ENCODE data around the gene FOSL2.

FOSL2 gene

DNA sequence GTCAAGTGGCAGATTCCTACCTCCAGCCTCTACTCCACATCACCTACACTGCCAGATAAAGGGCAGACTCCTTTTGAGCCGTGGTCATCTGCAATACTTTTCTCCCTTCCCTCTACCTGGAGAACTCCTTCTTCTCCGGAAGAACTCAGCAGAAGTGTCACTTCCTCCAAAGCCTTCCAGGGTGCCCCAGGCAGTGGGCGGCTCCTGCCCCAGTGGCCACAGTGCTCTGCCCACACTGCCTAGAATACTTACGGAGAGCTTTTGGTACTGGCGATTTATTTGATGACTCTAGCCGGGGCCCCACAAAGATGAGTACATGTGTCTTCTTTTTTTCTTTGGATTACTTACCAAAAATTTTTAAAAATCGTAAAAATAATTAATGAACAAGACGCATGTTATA, 39.7 kb downstream of the FOSL2 start:
- DNase-seq (ENCODE audit: low spot score), result no peak

DNA sequence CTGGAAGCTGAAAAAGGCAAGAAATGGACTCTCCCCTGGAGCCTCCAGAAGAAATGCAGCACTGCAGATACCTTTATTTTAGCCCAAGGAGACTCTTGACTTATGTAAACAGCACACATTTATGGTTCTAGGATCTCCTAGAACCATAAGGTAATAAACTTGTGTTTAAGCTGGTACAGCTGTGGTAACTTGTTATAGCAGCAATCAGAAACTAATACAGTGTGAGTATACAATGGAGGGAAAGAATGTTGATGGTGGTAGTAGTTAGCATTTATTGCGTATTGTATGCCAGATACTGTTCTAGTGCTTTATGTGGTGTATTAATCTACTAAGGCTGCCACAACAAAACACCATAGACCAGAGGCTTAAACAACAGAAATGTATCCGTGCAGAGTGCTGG, 40.6 kb downstream of the FOSL2 start:
- no peak for DNase-seq (ENCODE audit: low spot score)

DNA sequence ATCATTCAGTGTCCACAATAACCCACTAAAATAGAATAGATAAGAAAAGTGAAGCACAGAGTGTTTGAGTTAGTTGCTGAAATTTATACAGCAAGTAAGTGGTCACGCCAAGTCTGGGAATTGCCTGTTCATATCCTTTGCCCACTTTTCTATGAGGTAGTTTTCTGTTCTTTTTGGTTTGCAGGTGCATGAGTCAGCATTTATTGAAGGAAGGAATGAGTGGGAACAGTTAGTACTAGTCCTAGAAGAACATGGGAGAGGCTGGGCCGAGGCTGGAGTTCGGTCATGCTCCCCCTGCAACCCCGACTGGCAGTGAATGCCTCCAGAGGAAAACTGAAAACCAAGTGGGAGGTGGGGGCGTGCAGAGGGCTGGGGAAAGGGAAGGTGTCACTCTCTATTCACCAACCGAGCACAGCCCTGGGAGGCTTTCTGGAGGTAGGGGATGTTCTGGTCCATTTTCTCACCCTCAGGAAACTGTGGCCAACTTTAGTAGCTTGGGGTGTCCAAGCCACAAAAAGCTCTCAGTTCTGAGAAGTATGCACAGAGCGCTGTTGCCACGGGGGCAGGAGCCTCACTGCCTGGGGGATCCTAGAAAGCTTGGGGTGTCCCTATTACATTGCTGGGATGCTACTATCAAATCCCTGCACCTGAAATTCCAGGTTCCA, 41.4 kb downstream of the FOSL2 start:
- DNase-seq (ENCODE audit: low spot score), result no peak

DNA sequence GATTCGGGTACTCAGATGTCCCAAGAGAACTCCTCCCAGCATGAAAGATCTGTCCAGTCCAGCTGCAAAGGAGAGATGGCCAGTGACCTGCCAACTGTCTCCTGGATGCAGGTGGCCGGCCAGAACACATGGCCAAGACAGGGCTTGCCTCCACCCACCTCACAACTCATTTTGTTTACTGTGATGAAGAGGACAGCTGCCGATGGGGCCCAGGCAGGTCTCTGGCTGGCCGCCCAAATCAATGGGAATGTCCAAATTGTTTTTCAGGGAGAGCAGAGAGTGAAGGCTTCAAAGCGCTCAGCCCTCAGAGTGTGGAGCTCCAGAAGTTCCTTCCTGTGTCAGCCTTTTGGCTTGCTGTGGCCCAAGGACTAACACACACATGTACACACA, 41.9 kb downstream of the FOSL2 start:
- DNase-seq (ENCODE audit: low spot score), result no peak

DNA sequence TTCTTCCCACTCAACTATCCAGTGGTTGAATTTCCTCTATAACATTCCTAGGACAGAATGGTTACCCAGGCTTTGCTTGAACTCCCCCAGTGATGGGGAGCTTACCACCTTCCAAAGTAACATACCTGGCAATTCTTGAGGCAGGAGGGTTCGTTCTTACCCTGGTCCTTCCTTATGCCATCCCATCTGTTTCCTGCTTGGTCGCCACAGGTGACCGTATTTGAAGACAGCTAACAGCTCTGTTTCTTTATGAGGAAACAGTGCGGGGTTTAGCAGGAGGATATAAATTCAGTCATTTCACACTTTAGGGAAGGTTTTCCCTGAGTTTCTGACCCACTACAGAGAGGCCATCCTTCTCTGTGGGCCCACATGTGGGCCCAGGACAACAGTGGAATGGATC, 42.6 kb downstream of the FOSL2 start:
- DNase-seq (ENCODE audit: low spot score), result no peak

DNA sequence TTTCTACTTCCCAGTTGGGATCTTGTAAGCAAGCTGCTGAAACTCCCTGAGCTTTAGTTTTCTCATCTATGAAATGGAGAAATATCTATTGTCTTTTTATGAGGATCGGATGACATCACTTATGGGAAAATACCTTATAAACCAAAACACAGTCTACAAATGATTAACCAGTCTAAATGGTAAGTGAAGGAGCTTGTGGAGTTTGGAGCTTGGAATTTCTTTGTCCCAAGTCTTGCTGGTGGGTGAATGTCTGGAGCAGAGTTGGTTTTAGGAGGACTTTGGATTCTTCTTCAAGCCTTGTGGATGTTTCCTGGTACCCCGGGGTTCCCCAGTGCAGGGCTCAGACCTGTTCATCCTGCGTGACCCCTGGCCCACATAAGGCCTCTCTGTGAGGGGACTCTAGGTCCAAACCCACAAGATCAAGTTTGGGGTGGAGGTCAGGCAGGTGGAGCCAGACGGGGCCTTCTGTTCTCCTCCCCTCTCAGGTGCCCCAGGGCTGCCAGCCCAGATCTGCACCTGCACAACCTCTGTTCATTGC, 43.2 kb downstream of the FOSL2 start:
- DNase-seq (ENCODE audit: low spot score), result no peak

DNA sequence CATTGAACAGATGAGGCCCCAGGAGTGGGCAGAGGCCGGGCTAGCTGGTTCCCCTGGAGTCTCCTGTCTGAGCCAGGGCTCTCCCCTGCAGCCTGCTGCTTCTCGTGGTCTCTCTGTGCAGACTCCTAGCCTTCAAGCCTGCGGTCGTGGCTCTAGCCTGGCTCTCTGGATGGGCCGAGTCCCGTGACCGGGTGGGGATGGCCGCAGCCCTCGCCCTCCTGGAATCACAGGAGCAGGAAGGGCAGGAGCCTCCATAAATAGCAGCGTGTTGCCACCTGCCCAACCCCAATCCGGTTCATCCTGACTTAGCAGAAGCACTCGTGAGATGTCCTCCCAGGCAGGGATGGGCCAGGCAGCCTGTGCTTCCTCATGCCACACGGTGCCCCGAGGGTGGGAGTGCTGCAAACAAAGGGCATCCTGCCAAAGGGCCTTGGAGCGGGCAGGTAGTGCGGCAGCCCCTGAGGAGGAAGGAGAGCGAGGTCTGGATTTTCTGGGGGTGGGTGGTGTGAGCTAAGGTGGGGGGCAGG, 43.9 kb downstream of the FOSL2 start:
- DNase-seq (ENCODE audit: low spot score), result no peak

DNA sequence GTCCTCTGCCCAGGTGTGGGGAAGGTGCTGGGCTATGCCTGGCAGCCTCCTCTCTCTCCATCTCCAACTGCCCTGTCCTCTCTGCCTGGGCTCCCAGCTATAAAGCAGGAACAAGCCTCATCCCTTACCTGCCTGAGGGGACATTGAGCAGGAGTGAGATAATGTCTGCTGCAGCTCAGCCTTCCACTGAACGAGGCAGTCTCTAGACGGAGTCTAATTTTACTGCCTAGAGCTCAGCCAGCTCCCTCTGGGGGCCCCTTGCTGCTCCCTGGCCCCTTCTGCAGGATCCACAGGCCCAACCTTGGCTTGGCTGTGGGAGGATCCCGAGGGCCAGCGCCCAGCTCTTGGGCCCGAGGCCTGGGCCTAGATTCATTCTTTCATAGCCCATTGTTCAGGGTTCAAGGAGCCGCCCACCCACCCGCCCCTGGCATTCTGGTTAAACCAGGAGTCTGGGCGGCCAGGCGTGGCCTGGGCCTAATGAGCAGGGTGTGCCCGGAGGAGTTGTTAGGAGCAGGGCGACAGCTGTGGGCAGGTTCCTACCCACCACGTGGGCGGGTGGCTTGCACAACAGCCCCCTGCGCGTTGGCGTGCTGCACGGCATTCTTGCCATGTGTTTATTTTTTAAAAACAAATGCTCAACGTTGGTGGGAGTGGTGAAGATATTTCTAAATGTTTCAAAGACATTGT, 44.6 kb downstream of the FOSL2 start:
- DNase-seq (ENCODE audit: low spot score), result no peak

DNA sequence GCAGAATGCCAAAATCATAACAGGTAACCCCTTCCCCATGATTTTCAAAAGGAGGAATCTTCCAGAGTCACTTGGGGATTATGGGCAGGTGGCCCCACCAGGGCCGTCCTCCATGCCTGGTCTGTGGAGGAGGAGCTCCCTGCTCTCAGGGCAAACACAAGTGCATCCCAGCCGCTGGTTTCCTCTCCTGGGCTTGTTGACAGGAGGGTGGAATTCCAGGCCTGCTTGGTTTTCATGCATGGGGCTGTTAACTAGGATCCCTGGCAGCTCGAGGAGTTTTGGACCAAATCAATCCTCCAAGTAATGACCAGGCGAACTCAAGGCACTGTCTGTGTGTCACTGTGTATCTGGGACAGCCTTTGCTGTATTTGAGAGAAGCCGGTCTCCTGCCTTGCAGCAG, 45.3 kb downstream of the FOSL2 start:
- no peak for DNase-seq (ENCODE audit: low spot score)

DNA sequence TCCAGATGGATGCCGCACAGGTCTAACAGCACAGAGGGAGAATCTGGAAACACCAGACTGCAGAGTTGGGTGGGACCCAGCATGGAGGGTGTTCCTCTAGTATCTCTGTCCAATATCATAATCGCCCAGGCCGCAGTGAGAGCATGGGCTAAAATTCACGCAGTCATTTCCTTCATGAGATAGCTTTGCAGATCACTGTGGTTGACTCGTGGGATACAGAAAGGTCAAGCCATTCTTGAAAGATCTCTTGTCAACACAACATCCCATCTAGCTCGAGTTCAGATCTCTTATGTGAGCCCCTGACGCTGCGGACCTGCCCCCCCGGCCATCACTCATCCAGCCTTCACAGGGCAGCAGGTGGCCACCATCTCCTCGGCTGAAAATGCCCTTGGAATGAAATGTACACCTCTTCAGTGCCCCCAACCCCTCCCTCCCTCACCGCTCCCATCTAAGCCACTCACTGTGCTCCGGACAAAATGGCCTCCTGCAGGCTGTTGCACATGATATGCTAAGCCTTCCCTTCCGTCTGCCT, 45.9 kb downstream of the FOSL2 start:
- no peak for DNase-seq (ENCODE audit: low spot score)

DNA sequence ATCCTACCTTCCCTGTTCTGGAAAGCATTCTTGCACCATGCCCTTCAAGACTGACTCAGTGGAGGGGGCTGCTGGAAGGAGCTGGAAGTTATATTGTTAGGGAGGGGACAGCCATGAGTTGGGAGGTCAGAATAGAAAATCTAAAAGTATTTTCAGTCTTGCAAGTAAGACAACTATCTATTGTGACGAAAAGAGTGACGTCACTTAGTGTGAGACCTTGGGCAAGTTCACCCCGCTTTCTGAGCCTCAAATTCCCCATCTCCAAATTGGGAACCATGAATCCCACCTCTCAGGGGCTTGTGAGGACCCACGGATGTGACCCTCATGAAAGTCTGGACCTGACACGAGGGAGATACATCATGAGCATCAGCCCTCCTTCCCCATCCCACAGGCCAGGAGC, 46.5 kb downstream of the FOSL2 start:
- no peak for DNase-seq (ENCODE audit: low spot score)

DNA sequence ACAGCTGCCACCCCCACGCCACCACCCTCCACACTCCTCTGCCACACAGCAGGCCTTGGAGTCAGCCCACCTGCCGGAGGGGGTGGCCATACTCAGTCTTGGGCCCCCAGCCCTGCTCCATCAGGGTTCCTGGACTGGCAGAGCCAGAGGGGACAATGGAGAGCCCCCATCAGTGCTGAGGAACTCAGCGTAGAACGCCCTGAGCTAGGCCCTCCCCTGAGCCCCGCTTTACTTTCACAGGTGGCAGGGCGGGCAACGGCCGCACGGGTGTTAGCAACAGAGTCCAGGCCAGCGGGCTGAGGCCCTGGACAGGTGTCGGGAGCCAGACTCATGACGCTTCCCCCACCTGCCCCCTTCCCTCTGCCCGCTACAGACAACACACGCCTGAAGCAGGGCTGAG, 47.1 kb downstream of the FOSL2 start:
- no peak for DNase-seq (ENCODE audit: low spot score)

DNA sequence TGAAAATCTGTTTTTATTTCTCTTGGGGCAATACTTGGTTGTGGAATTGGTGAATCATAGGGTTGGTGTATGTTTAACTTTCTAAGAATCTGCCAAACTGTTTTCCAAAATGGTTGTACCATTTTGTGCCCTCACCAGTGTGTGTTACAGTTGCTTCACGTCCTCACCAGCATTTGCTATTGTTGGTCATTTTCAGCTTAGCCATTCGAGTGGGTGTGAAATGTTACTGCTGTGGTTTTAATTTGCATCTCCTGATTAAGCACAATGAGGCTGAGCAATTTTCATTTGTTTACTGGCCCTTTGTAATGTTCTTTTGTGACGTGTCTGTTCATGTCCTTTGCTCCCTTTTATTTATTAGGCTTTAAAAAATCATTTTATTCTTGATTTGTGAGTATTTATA, 49.7 kb downstream of the FOSL2 start:
- no peak for DNase-seq (ENCODE audit: low spot score)

DNA sequence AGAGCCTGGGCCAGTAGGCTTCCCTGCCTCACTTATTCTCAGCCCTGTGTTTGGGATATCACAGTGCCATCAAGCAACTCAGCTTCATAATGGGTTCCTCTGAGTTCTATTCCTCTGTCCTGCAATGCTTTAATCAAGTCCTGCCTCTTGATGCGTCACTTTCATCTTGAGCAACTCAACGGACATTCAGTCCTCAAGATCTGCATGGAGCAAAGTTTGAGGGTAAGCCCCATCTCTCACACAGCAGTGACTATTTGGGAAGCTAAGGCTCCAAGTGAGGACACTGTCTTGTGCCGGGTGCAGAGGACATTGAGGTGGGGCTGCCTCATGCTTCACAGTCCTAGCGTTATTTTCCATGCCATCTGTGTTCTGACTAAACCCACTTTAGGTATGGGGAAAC, 52.3 kb downstream of the FOSL2 start:
- no peak for DNase-seq (ENCODE audit: low spot score)

DNA sequence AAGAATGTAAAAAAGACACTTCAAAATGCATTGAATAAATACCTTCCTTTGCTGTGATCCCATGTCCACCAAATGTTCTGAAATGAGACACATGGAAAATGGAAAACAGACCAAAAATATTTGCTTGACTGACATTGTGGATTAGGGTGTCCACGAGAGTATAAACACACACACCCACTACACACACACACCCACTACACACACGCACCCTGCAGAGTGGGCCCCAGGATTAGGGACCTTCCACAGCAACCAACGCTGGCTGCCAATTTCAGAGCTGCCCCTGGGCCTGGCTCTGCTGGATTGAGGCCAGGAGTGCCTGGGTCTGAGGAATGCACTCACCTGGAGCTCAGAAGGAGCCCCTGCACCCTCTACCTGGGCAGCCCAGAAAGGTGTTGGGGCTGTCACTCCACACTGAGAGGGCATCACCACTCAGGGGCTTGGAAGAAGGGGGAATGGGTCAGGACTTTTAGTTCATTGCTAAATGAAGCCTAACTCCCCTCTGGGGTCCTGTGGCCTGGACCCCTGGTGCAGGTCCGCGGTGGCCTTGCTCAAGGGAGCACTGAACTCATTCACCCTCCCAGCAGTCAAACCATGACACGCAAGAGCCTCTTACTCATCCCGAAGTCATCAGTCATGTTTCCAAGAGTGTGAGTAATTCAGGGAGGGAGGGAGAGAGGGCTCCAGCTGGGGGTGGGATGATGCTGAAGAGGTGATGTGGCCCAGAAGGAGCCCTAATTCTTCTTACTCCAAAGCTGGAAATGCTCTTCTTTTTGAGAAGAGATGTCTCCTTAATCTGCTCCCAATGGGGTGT, 53.0 kb downstream of the FOSL2 start:
- DNase-seq (ENCODE audit: low spot score), result no peak

DNA sequence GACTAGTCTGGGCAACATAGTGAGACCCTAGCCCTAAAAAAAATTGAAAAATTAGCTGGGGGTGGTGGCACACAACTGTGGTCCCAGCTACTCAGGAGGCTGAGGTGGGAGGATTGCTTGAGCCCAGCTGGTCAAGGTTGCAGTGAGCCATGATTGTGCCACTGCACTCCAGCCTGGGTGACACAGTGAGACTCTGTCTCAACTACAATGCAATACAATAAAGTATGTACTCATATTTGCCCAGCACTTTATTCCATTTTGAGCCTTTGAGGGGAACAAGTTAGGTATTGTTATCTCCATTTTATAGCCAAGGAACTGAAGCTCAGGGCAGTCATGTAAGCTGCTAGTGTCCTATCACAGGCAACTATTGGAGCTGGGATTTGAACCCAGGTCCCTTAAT, 53.9 kb downstream of the FOSL2 start:
- no peak for DNase-seq (ENCODE audit: low spot score)

DNA sequence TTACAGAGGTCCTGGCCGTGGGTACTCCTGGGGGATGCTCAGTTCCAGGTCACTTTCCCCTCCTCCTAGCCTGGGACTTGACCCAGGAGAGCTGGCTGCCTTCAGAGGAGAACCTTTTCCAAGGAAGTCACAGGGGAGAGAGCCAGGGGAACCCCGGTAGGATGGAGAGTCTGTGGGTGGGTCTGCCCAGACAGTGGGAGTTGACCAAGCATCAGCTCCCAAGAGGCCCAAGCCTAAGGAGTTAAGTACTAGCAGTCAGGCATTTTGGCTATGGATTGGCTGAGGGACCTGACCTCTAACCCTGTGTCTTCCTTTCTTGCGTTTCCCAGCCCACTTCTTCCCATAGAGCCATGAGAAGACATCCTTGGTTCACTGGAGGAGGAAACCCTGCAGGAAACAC, 54.4 kb downstream of the FOSL2 start:
- DNase-seq (ENCODE audit: low spot score), result no peak

DNA sequence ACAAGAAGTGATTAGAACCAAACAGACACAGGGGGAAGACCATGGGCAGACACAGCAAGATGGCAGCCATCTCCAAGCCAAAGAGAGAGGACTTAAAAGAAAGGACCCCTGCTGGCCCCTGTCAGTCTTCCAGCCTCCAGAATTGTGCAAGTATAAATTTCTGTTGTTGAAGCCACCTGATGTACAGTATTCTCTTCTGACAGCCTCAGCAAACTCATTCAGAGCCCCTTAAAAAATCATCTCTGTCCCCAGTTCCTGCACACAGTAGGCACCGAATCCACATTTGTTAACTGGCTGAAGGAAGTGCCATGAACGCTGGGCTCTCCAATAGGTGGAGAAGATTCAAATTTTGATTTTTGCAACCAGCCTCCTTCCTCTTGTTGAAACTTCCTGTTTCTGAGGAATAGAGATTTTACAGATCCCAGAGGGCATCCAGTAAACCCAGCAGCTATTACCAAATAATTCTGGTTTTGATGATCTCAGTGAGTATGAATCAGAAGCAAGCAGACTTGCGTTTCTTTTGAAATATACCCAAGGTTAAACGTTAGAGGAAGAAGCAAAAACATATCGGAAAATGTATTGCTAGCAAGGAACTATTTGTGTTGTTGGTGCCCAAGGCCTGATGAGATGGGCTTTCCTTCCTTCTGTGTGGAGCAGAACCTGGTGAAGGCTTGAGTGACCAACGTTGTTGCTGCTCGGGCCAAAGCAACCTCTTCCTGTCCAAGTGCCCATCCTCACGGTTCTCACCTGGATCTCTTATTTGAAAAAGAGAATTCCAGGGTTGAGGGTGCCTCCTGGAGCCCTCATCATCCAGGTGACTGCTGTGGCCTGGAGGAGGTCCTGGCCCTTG, 55.5 kb downstream of the FOSL2 start:
- no peak for DNase-seq (ENCODE audit: low spot score)

DNA sequence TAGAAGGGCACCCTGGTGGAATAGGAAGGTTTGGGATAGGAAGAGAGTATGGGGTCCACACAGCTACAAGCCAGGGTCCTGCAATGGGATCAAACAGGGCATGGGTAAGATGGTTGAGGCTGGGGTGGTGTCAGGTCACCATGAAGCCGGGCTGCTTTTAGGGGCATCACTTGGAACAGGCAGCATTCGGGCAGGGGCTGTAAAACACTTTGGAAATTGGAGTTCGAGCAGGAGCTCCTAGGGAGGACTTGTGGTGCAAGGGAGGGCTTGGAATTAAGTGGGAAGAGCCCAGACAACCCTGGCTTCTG, 56.1 kb downstream of the FOSL2 start:
- no peak for DNase-seq (ENCODE audit: low spot score)

DNA sequence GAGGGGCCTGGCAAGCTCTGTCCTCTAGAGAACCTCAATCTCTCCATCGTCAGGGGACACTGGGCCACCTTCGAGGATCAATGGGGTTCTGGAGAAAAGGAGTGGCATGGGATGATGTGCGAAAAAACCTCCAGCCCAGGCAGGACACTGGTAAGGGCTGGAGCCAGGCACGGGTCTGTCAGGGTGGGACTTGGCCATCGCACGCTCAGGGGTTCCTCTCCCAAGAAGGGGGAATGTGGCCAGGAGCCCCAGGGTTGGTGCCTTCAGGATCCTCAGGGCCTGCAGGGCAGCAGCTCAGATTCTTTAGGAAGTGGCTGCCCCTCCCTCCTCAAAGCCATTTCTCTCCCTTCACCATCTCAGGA, 56.4 kb downstream of the FOSL2 start:
- DNase-seq (ENCODE audit: low spot score), result no peak

DNA sequence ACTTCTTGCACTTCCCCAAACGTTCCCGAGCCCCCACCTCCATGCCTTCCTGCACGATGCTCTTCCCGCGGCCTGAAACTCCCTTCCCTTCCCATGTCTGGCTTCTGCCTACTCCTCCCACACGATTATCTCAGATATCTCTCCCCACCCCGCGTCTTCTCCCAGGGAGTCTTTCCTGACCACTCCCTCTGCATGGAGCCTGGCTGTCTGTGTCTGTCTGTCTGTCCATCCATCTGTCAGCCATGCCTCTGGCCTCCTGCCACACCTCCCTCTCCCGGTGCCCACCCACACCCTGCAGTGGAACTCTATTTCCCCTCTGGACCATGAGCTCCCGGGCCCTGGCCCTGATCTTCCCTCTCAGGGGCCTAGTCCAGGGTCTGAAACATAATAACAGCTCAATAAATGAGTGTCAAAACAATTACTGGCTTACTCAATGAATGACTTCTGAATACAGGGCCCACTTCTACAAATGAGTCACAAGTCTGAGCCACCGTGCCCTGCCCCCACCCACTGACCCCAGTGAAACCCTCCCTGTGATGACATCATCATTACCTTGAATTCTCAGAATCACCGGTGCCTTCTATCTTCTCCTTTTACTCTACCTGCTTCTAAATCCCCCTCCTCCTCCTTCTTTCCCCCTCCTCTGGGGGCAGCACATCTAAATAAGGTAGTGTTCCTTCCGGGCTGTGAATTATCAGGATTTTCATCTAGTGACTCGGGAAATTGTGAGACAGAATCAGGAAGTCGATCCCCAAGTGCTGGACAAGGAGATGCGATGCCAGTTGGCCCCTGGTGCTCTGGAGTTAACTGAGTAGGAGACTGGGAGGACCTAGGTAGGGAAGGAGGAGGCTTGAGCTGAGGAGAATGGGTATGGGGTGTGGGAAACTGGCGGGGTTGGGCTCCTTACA, 57.1 kb downstream of the FOSL2 start:
- DNase-seq (ENCODE audit: low spot score), result no peak
